Measurements from ENCODE around the gene CXCL5.

Gene CXCL5

GRCh38 chr4:74038086-74038424 is 39.6 kb upstream of the CXCL5 start:
- no peak for DNase-seq (ENCODE audit: low read depth in 1 of 2, low spot score in 1 of 2)
- Histone ChIP-seq H3K4me3 (replicated peaks; ENCODE audit: insufficient read depth, low read length) (peak overlapping the region; percentile 76), H3K27me3 (ENCODE audit: insufficient read depth, poor library complexity, severe bottlenecking) (no peaks in the 10 kb centered on the region), H3K27ac (replicated peaks) (no peak overlapping the region)
- TF ChIP-seq POLR2AphosphoS5 (IDR thresholded peaks at IDR 0.05; ENCODE audit: low read depth) (no peak), CTCF (IDR thresholded peaks at IDR 0.05; ENCODE audit: insufficient read depth, low read length) (no peak), GABPA (IDR thresholded peaks at IDR 0.05; ENCODE audit: low read depth) (no peak), REST (IDR thresholded peaks at IDR 0.05; ENCODE audit: insufficient replicate concordance, low read depth) (no peak), SPI1 (IDR thresholded peaks at IDR 0.05; ENCODE audit: borderline replicate concordance, low read depth) (no peak)

GRCh38 chr4:74037076-74037955 is 38.8 kb upstream of the CXCL5 start:
- Histone ChIP-seq H3K4me3 (replicated peaks; ENCODE audit: insufficient read depth, low read length) (no peak overlapping the region), H3K27me3 (ENCODE audit: insufficient read depth, poor library complexity, severe bottlenecking) (no peaks in the 10 kb centered on the region), H3K27ac (replicated peaks) (no peak overlapping the region)
- no peak for DNase-seq (ENCODE audit: low read depth in 1 of 2, low spot score in 1 of 2)
- TF ChIP-seq GABPA (IDR thresholded peaks at IDR 0.05; ENCODE audit: low read depth) (no peak), CTCF (IDR thresholded peaks at IDR 0.05; ENCODE audit: insufficient read depth, low read length) (no peak), POLR2AphosphoS5 (IDR thresholded peaks at IDR 0.05; ENCODE audit: low read depth) (no peak), REST (IDR thresholded peaks at IDR 0.05; ENCODE audit: insufficient replicate concordance, low read depth) (no peak), SPI1 (IDR thresholded peaks at IDR 0.05; ENCODE audit: borderline replicate concordance, low read depth) (no peak)

GRCh38 chr4:74033739-74034138 is 35.3 kb upstream of the CXCL5 start:
- Histone ChIP-seq H3K4me3 (replicated peaks; ENCODE audit: insufficient read depth, low read length) (no peak overlapping the region), H3K27ac (replicated peaks) (no peak overlapping the region), H3K27me3 (ENCODE audit: insufficient read depth, poor library complexity, severe bottlenecking) (no peaks in the 10 kb centered on the region)
- DNase-seq (ENCODE audit: low read depth in 1 of 2, low spot score in 1 of 2): peak in 1 of 2 experiments; percentile 35
- TF ChIP-seq REST (IDR thresholded peaks at IDR 0.05; ENCODE audit: insufficient replicate concordance, low read depth) (no peak), SPI1 (IDR thresholded peaks at IDR 0.05; ENCODE audit: borderline replicate concordance, low read depth) (no peak), POLR2AphosphoS5 (IDR thresholded peaks at IDR 0.05; ENCODE audit: low read depth) (no peak), CTCF (IDR thresholded peaks at IDR 0.05; ENCODE audit: insufficient read depth, low read length) (no peak), GABPA (IDR thresholded peaks at IDR 0.05; ENCODE audit: low read depth) (no peak)
